Coronary artery (tissue), 2 donors: ENCODE results near the gene POLRMT.
"Not testable (repeated sequence)": the region's sequence is repeated elsewhere in the genome, so short reads cannot be mapped to it uniquely, and the experiment has no call there.

Experiments used
- DNase-seq: peaks from one replicate; pipeline ENCODE4 v3.0.0-alpha.2; 2017; ENCODE audit warnings: low spot score
- H3K27ac ChIP-seq, 2 donors: fragments of 200-600 bp; sonication (generic); one replicate each; pipeline ENCODE4 v1.5.1; 2016 to 2019
- H3K4me3 ChIP-seq: fragments of 200-600 bp; sonication (generic); 2 replicates; pipeline ENCODE4 v1.5.1; 2016; ENCODE audit warnings: mild to moderate bottlenecking, moderate library complexity
- CTCF ChIP-seq: fragments of 200-600 bp; sonication (generic); IDR thresholded peaks from one replicate; pipeline ENCODE4 v1.5.1; 2019; ENCODE audit warnings: antibody characterized with exemption

POLRMT gene

DNA sequence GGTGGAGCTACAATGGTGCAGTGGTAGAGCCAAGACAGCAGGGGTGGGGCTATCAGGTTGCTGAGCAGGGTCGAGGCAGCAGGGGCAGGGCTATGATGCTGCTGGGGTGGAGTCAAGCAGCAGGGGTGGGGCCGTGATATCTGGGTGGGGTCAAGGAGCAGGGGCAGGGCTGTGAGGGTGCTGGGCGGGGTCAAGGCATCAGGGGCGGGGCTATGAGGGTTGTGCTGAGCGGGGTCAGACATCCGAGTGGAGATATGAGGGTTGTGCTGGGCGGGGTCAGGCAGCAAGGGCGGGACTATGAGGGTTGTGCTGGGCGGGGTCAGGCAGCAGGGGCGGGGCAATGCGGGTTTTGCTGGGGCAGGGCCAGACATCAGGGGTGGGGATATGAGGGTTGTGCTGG, 29.0 kb downstream of the POLRMT start:
- no peak overlapping the region for H3K4me3 ChIP-seq
- no peak for DNase-seq
- no peak overlapping the region for H3K27ac ChIP-seq
- no peak for TF ChIP-seq CTCF

DNA sequence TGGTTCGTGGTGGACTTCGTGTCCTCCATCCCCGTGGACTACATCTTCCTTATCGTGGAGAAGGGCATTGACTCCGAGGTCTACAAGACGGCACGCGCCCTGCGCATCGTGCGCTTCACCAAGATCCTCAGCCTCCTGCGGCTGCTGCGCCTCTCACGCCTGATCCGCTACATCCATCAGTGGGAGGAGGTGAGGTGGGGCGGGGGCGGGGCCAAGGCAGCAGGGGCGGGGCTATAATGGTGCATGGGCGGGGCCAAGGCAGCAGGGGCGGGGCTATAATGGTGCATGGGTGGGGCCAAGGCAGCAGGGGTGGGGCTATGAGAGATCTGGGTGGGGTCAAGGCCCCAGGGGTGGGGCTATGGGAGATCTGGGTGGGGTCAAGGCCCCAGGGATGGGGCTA, 29.6 kb downstream of the POLRMT start:
- not testable (repeated sequence) for H3K27ac ChIP-seq, DNase-seq, H3K4me3 ChIP-seq

DNA sequence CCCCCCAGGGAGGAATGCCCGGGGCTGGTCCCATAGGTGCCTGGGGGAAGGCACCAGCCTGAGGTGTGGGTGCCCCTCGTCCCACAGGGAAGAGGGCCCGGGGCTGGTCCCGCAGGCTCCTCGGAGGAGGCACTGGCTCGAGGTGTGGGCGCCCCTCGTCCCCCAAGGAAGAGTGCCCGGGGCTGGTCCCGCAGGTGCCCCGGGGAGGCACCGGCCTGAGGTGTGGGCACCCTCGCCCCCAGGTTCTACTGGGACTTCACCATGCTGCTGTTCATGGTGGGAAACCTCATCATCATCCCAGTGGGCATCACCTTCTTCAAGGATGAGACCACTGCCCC, 30.1 kb downstream of the POLRMT start:
- DNase-seq, H3K4me3 ChIP-seq, H3K27ac ChIP-seq: not testable (repeated sequence)

DNA sequence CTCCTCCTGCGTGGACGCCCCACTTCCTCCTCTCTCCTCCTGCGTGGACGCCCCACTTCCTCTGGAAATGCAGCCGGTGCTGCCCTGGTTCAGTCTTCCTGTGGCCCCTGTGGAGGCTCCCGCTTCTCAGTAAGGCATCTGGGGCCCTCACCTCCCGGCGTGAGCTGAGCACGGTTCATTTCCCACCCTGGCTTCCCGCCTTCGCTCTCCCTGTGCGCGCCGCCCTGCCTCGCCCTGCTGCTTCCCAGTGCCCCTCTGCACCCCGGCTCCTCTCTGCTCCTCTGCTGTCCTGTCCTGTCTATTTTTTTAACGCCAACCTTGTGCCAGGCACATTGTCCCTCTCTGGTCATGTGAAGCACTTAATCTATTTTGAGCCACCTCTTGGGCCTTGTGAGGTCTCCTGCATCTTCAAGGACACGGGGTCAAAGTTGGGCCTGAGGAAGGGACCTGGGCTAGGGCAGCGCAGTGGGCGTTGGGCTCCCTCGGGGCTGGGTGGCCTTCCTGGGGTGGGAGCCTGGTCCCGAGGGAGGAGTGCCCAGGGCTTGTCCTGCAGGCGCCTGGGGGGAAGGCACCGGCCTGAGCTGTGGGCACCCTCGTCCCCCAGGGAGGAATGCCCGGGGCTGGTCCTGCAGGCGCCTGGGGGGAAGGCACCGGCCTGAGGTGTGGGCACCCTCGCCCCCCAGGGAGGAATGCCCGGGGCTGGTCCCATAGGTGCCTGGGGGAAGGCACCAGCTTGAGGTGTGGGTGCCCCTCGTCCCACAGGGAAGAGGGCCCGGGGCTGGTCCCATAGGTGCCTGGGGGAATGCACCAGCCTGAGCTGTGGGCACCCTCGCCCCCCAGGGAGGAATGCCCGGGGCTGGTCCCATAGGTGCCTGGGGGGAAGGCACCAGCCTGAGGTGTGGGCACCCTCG, 30.7 kb downstream of the POLRMT start:
- no peak for TF ChIP-seq CTCF
- no peak overlapping the region for H3K4me3 ChIP-seq
- H3K27ac ChIP-seq: no peak overlapping the region
- DNase-seq: no peak

- H3K4me3 ChIP-seq: no peak overlapping the region
- no peak overlapping the region for H3K27ac ChIP-seq
- TF ChIP-seq CTCF: no peak
- no peak for DNase-seq
Observed at GRCh38 chr19:601790-602189, 31.5 kb downstream of the POLRMT start.

DNA sequence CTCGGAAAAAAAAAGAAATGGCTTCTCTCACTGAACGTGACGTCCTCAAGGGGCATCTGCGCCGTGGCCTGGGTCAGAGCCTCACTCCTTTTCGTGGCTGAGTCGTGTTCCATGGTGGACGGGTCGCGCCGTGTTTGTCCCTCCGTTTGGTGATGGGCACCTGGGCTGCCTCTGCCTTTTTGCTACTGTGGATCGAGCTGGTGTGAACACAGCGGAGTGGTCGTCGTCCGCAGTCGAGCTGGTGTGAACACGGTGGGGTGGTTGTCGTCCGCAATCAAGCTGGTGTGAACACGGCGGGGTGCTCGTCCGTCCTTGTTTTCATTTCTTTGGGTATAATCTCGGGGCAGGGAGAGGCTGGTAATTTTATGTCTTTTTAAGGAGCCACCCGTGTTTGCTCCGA, 32.0 kb downstream of the POLRMT start:
- H3K4me3 ChIP-seq: no peak overlapping the region
- no peak overlapping the region for H3K27ac ChIP-seq
- TF ChIP-seq CTCF: no peak
- no peak for DNase-seq

GRCh38 chr19:597406-598315, 35.7 kb downstream of the POLRMT start:
- no peak overlapping the region for H3K27ac ChIP-seq
- no peak for TF ChIP-seq CTCF
- DNase-seq: no peak
- no peak overlapping the region for H3K4me3 ChIP-seq

DNA sequence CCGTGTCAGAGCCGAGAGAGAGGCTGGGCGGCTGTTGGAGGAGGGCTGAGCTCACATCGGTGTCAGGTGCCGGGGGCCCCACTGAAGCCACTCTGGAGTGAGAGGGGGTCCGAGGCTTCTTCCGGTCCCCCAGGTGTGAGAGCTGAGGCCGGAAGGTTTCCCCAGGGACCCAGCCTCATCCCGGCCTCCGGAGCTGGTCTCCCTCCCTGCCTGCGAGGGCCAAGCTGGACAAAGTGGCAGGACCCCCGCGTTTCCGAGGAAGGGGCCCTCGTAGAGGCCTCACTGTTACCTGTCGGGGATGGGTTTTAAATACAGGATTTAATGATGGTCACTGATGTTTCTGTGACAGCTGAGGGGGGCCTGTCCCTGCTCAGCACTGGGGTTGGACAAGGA, 37.1 kb downstream of the POLRMT start:
- no peak for TF ChIP-seq CTCF
- no peak for DNase-seq
- Histone ChIP-seq H3K4me3 (no peak overlapping the region), H3K27ac (no peak overlapping the region)
